Skeletal muscle cell (primary cell): ENCODE results near the gene SLC30A7.
"Not testable (repeated sequence)": the region's sequence is repeated elsewhere in the genome, so short reads cannot be mapped to it uniquely, and the experiment has no call there.

Experiments used
- DNase-seq: peaks from one replicate; pipeline ENCODE4 v3.0.0-alpha.2; 2010; ENCODE audit warnings: low read depth
- H3K4me3 ChIP-seq: 2 replicates; pipeline ENCODE4 v1.5.1; 2011; ENCODE audit warnings: low read depth, mild to moderate bottlenecking, control low read depth, low read length, moderate library complexity

SLC30A7 gene

GRCh38 chr1:100889007-100889406, 6.9 kb upstream of the SLC30A7 start:
- DNase-seq, H3K4me3 ChIP-seq: not testable (repeated sequence)

- H3K4me3 ChIP-seq, DNase-seq: not testable (repeated sequence)
These were observed 5.9 kb upstream of the SLC30A7 start for GRCh38 chr1:100889869-100890482.

GRCh38 chr1:100891380-100891779, 4.5 kb upstream of the SLC30A7 start:
- DNase-seq = no peak
- H3K4me3 ChIP-seq = no peak overlapping the region

- H3K4me3 ChIP-seq = no peak overlapping the region
- no peak for DNase-seq
These were observed 3.3 kb upstream of the SLC30A7 start for GRCh38 chr1:100892554-100892953.

GRCh38 chr1:100893718-100894117, 2.2 kb upstream of the SLC30A7 start:
- peak overlapping the region; percentile 89 for H3K4me3 ChIP-seq

GRCh38 chr1:100894603-100895539, 1.0 kb upstream of the SLC30A7 start, which contains the start of gene EXTL2:
TSS of gene EXTL2 (minus strand) at chr1:100894842. CDS start at chr1:100888757, 6,085 bp downstream.
- peak within 1 kb of the TSS; percentile 89 for H3K4me3 ChIP-seq
- peak; percentile 20 for DNase-seq

More at GRCh38 chr1:100893718-100894117, 2.2 kb upstream of the SLC30A7 start:
- DNase-seq = no peak

- DNase-seq = peak; percentile 20
These were observed 642 bp downstream of the SLC30A7 start for GRCh38 chr1:100896481-100896982.

GRCh38 chr1:100902365-100902764, 6.5 kb downstream of the SLC30A7 start:
- H3K4me3 ChIP-seq = no peak overlapping the region
- DNase-seq = no peak

More at GRCh38 chr1:100896481-100896982, 642 bp downstream of the SLC30A7 start:
- peak overlapping the region; percentile 89 for H3K4me3 ChIP-seq

DNA sequence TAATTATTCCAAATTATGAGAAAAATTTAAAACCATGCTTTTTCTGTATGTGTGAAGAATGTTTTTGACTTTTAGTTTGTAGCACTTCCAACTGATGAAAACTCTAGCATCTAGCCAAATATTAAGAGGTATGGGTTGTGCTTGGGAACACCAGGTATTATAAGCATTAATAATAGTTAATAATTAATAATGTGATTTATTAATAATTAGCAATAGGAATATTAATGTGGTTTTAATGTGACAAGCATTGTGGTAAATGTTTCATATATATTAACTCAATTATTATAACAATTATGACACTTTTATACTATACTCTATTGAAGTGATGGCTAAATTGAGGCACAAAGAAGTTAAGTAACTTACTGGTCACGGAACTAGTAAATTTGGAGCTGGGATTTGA, 7.9 kb downstream of the SLC30A7 start:
- no peak overlapping the region for H3K4me3 ChIP-seq
- DNase-seq = no peak

GRCh38 chr1:100904528-100904927, 8.6 kb downstream of the SLC30A7 start:
- no peak for DNase-seq
- no peak overlapping the region for H3K4me3 ChIP-seq

DNA sequence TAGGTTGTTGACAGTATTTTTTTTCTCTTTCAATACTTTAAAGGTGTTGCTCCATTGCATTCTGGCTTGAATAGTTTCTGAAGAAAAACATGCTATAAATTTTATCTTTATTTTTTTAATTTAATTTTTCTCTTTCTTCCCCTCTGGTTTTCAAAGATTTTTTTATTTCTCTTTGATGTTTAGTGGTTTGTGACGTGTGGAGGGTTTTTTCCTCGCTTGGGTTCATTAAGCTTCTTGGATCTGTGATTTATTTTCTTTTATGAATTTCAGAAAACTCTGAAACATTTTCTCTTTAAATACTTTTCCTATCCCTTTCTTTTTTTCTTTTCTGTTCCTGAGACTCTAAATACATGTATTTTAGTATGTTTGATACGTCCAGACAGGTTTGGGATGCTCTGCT, 9.3 kb downstream of the SLC30A7 start:
- no peak overlapping the region for H3K4me3 ChIP-seq
- no peak for DNase-seq

DNA sequence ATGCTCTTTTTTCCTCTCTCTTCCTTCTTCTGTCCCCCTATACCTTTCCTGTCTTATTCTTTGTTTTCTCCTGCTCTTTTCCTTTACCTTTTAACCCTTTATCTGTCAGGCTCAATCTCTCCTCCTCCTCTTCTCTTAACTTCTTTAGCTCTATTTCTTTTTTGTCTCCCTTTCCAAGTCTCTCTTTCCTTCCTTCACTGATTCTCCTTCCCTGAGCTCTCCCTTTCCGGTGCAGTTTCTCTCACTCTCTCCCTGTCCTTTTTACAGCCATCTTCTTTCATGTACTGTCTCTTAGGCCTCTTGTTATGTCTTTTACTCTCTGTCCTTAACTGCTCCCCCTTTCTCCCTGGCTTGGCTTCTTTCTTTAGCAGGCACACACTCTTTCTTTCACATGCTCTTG, 12.0 kb downstream of the SLC30A7 start:
- DNase-seq = no peak
- no peak overlapping the region for H3K4me3 ChIP-seq

DNA sequence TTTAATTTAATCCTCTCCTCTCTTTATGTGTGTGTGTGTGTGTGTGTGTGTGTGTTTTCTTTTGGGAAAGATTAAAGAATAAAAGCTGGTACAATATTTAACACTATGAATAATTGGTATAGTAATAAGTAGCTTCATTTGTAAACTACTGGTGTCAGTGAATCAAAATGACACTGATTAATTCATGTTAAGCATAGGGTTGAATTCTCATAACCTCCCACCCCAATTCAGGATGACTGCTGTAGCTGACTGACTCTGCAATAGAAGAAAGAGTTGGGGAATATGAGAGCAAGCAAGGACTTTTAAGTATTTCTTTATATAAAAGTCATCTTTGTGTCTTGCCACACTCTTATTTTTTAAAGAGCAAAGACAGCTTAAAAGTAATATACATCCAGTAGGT, 13.1 kb downstream of the SLC30A7 start:
- no peak for DNase-seq
- no peak overlapping the region for H3K4me3 ChIP-seq

DNA sequence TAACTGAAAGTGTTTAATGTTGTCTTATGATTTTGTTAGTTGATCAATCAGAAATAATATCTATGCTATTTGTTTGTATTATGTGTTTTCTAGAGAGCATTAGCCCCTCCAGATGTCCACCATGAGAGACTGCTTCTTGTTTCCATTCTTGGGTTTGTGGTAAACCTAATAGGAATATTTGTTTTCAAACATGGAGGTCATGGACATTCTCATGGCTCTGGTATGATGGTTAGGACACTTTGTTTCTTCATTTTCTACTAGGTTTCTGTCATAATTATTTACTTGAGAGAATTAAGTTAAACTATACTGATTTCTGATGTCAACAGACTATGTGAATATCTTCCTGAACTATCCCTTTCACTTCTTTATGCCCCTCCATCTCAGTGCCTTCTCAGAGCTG, 16.1 kb downstream of the SLC30A7 start:
- DNase-seq = no peak
- no peak overlapping the region for H3K4me3 ChIP-seq

DNA sequence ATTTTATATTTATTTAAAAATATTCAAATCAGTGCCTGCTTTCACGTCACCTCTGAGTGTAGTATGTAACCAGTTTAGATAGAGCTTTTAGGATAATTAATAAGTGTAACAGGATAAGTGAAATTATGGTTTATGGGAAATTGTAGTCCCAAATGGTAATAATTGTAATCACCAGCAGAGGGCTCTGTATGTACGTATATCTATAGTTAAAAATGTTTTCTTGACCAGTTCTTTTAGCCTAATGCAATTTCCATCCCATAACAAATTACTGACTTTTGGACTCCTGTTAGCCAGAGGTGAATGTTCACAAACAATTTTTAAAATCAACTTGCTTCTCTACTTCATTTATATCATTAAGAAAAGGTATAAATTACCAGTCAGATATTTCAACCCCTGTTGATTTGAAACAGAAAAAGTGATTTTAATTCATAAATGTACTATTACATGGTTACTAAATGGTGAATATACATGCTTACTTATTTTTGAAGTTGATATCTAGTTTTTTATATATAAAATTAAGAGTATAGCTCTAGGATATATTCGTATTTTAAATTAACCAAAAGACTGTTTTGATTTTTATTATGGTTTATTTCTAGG, 25.3 kb downstream of the SLC30A7 start:
- DNase-seq = peak; percentile 13
- no peak overlapping the region for H3K4me3 ChIP-seq

DNA sequence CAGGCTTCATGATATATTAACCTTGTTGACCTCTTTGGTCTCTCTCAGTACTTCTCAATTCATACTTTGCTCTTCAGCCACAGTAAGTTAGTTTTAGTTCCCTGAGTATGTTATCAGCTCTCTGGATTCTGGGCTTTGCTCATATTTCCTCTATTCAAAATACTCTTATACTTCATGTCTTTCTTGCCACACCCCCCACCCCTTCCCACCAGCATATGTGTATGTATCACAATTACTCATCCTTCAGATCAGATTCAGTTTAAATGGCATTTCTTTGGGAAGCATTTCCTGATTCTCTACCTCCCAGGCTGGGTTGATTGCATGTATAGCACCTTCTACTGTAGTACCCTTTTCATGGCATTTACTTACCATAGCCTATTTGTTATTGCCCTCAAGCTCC, 28.3 kb downstream of the SLC30A7 start:
- DNase-seq = peak; percentile 4

DNA sequence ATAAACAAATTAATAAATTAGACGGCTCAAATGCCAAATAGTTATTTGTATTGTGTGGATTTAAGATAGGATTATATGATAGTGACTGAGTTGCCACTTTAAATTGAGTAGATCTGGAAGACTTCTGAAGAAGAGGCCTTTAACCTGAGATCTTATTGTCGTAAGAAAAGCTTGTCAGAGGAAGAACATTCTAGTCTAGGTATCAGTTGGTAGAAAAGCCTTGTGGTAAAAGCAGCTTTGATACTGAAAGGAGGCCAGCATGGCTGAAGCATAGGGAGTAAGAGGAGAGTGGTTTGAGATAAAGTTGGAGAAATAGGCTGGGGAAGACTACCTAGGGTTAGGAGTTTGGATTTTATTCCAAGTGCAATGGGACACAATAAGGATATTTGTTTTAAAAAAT, 29.1 kb downstream of the SLC30A7 start:
- DNase-seq = no peak
- no peak overlapping the region for H3K4me3 ChIP-seq

More for the DNA sequence above, 28.3 kb downstream of the SLC30A7 start:
- H3K4me3 ChIP-seq = no peak overlapping the region

- H3K4me3 ChIP-seq = no peak overlapping the region
- no peak for DNase-seq
These were observed 30.4 kb downstream of the SLC30A7 start for GRCh38 chr1:100926240-100926639.

GRCh38 chr1:100927276-100927675, 31.4 kb downstream of the SLC30A7 start:
- no peak overlapping the region for H3K4me3 ChIP-seq
- no peak for DNase-seq

DNA sequence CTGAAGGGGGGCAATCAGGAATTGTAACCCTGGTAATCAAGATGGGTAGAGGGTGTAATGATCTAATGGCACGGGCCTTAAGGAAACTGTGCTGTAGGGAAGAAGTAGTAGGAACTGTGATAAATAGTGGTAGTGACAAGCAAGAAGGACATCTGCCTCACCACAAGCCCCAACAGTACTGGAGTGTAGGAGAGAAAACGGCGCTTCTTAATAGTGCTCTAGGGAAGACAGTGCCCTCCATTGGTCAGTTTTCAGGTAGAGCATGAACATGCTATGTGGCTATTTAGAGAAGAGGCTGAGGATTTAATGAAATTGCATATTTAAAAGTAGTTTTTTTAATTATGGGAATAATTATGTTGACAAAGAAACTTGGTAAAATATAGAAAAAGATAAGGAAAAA, 32.2 kb downstream of the SLC30A7 start:
- no peak for DNase-seq
- H3K4me3 ChIP-seq = no peak overlapping the region
